HG02798 (cell line): ENCODE results near the gene ZNF485.

Source experiments
- ATAC-seq: cut with Tn5 transposase; IDR thresholded peaks from one replicate; pipeline ENCODE4 v1.9.1; 2021; ENCODE audit warnings: mild to moderate bottlenecking; ENCODE audit not compliant: unreplicated experiment, poor library complexity

Gene ZNF485

GRCh38 chr10:43665054-43665453 lies 58.8 kb downstream of the ZNF485 start:
- no peak for ATAC-seq

- no peak for ATAC-seq
Observed at GRCh38 chr10:43666552-43666951, 60.3 kb downstream of the ZNF485 start.

GRCh38 chr10:43667317-43667731 lies 61.1 kb downstream of the ZNF485 start:
- no peak for ATAC-seq
